Omental fat pad (tissue), 4 donors: ENCODE data around the gene USP40. TPM values are rescaled to one million over a fixed set of nuclear protein-coding genes. Genes with fewer than 3 reads are reported as not detected.

ENCODE experiments used
- ATAC-seq: fragments of 150-250 bp; one replicate; pipeline ENCODE4 v1.9.1; 2016; ENCODE audit warnings: mild to moderate bottlenecking, moderate library complexity; ENCODE audit not compliant: low FRiP score
- DNase-seq: peaks from one replicate; pipeline ENCODE4 v3.0.0-alpha.2; 2019; ENCODE audit warnings: low spot score
- CTCF ChIP-seq, 3 donors: fragments of 450-650 bp; IDR thresholded peaks; one replicate each; pipeline ENCODE4 v1.5.1; 2016 to 2017; ENCODE audit warnings: antibody characterized with exemption in 3 of 3, mild to moderate bottlenecking in 3 of 3, moderate library complexity in 2 of 3
- total RNA-seq, 4 donors: library from RNA; depleted of rRNA; stranded (reverse); fragments of >200 nt; gene quantifications; one replicate each; pipeline ENCODE4 v1.1.0, GENCODE V29; 2016

Gene USP40
- total RNA-seq, 4 donors from 2014 or later: 23.4 to 50.6 (median 35.1) TPM

GRCh38 chr2:233455006-233455405 lies 111.6 kb downstream of the USP40 start:
- TF ChIP-seq CTCF (IDR thresholded peaks at IDR 0.05): no peak
- DNase-seq: no peak

GRCh38 chr2:233453916-233454315 lies 112.7 kb downstream of the USP40 start:
- ATAC-seq (no peak), DNase-seq (no peak)
- TF ChIP-seq CTCF (IDR thresholded peaks at IDR 0.05): no peak

More at GRCh38 chr2:233455006-233455405, 111.6 kb downstream of the USP40 start:
- no peak for ATAC-seq

GRCh38 chr2:233453111-233453915 lies 113.3 kb downstream of the USP40 start:
- ATAC-seq: no peak
- TF ChIP-seq CTCF (IDR thresholded peaks at IDR 0.05): no peak
- no peak for DNase-seq

GRCh38 chr2:233451950-233452349 lies 114.6 kb downstream of the USP40 start:
- no peak for ATAC-seq

GRCh38 chr2:233450864-233451575 lies 115.6 kb downstream of the USP40 start:
- no peak for ATAC-seq
- DNase-seq: no peak
- no peak for TF ChIP-seq CTCF (IDR thresholded peaks at IDR 0.05)

More at GRCh38 chr2:233451950-233452349, 114.6 kb downstream of the USP40 start:
- TF ChIP-seq CTCF (IDR thresholded peaks at IDR 0.05): no peak
- DNase-seq: no peak

- ATAC-seq: no peak
- no peak for TF ChIP-seq CTCF (IDR thresholded peaks at IDR 0.05)
- no peak for DNase-seq
Measured at GRCh38 chr2:233449921-233450863, 116.4 kb downstream of the USP40 start.
